Medulla oblongata (tissue), 1 donor: ENCODE data around the gene SEC24C.
"Not testable (repeated sequence)": the region's sequence is repeated elsewhere in the genome, so short reads cannot be mapped to it uniquely, and the experiment has no call there.

Experiments
- DNase-seq: peaks from one replicate; pipeline ENCODE4 v3.0.0-alpha.2; 2015; ENCODE audit errors: extremely low spot score

SEC24C gene, protein sequence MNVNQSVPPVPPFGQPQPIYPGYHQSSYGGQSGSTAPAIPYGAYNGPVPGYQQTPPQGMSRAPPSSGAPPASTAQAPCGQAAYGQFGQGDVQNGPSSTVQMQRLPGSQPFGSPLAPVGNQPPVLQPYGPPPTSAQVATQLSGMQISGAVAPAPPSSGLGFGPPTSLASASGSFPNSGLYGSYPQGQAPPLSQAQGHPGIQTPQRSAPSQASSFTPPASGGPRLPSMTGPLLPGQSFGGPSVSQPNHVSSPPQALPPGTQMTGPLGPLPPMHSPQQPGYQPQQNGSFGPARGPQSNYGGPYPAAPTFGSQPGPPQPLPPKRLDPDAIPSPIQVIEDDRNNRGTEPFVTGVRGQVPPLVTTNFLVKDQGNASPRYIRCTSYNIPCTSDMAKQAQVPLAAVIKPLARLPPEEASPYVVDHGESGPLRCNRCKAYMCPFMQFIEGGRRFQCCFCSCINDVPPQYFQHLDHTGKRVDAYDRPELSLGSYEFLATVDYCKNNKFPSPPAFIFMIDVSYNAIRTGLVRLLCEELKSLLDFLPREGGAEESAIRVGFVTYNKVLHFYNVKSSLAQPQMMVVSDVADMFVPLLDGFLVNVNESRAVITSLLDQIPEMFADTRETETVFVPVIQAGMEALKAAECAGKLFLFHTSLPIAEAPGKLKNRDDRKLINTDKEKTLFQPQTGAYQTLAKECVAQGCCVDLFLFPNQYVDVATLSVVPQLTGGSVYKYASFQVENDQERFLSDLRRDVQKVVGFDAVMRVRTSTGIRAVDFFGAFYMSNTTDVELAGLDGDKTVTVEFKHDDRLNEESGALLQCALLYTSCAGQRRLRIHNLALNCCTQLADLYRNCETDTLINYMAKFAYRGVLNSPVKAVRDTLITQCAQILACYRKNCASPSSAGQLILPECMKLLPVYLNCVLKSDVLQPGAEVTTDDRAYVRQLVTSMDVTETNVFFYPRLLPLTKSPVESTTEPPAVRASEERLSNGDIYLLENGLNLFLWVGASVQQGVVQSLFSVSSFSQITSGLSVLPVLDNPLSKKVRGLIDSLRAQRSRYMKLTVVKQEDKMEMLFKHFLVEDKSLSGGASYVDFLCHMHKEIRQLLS

DNA sequence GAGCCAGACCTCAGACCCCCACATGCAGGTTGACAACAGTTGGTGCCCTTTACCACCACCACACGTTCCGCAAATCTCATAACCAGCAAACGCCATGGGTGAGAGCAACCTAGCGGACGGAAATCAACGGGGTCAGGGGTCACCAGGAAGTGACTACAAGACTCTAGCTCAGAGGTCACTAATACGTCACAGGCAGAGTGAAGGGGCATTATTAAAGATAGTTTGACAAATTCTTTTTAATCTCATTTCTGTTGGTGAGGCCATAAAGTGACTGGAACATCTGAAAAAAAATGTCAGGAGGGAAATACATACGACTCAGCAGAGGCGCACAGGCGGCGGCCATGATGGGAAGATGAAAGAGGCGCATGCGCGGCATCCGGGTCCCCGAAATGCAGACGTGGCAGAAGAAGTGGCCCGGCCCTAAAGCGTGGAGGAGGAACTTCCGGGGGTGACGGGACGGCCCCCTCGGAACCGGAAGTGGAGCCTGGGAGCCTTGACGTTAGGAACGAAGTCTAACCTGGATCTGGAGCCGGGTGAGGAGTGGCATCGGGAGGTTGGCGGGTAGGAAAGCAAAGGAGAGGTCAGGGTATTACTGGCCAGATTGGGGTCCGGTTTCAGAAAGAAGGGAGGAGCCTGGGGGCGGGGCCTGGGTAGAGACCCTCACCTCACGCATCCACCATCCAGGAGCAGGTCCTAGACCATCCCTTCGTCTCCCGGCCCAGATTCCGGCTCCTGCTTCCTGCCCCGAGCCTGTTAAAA is at the start of gene SEC24C:
Gene SEC24C, plus strand, starts transcription at position 468 of the 759 bp plus-strand sequence. CDS start 2,461 bp downstream, outside the sequence.
- peak; percentile 98 for DNase-seq

DNA sequence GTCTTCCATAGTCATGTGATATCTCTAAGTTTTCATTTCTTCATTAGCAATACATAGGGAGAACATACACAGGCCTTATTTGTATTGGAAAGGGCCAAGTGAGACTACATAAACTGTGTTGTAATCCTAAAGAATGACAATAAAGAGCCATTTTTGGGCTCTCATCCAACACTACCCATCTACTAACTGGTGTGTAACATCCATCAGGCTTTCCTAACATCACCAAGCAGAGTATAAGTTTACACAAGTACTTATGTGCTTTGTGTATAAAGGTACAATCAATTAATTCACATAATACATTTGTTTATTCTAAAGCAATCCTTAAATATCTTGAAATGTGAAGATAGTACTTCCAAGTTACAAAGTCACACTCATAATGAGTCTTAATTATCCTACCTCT is 48.9 kb upstream of the SEC24C start:
- DNase-seq: not testable (repeated sequence)

DNA sequence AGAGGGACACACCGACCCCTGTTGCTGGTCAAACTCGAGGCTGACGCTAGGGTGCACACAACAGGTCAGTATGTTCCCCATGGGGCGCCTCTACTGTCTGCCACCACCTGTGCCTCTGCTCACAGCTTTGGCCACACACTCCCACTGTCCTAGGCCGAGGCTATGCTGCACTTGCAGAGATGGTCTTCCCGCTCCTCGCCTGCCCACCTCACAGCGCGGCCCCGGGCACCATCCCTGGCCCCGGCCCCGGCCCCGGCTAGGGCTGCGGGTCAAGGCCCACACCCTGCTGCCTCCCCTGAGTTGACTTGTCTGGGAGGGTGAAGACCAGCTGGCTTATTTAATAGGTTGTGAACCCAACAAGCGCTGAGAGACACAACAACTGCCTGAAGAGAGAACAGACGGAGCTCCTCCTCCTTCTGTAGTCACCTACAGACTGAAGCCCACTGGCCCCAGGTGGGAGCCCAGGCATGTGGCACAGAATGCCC is 46.5 kb upstream of the SEC24C start, which contains the start of gene AGAP5:
Gene AGAP5, minus strand, starts transcription at position 435 of the 485 bp plus-strand sequence. Its CDS starts 354 bp downstream, at position 81.
- DNase-seq: not testable (repeated sequence)

DNA sequence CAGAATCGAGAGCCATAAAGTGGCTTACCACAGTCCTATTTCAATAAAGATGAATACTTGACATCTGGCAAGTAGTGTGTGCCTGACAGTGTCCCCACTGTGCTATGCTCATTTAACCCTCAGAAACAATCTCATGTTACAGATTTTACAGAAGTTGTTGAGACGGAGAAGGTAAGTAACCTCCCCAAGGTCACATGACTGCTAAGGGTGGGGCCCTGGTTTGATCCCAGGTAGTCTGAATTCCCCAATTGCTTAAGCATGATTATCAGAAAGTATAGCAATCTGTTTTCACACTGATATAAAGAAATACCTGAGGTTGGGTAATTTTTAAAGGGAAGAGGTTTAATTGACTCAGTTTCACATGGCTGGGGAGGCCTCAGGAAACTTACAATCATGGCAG is 45.4 kb upstream of the SEC24C start:
- DNase-seq: not testable (repeated sequence)

DNA sequence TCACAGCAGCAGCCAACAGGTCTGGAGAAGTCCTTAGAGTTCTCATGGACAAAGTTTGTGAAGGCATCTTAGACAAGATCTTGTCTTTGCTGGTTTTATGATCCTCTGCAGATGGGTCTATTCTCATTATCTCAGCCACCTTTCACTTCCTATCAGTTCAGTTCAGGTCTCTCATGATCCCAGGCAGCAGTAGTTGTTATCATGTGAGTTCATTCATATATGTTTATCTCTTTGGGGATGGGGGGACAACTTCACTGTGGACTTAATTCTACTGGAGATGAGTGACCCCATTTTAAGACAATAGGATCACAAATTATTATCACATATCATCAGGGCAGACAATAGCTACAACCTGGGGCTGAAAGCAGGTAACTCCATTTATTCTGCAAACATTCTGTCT is 40.2 kb upstream of the SEC24C start:
- DNase-seq: not testable (repeated sequence)

DNA sequence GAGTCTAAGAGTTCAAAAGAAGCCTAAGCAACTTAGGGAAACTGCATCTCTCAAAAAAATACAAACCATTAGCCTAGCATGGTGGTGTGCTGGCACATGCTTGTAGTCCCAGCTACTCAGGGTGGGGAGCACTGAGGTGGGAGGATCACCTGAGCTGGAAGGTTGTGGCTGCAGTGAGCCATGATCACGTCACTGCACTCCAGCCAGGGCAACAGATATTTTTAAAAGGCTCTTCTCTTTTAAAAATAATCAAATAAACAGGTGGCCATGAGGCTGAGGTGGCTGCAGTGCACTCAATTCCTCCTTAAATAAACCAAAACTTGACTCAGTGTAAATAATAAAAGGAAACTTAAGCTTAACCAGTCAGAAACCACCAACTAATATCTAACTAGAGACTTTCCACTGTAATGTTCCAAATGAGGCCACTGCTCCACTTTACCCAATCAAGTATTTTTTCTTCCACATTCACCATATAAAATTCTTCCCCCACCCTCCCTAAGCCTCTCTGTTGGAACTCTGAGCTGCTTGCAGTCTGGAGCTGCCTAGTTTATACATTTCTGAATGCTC is 38.6 kb upstream of the SEC24C start:
- DNase-seq: not testable (repeated sequence)

DNA sequence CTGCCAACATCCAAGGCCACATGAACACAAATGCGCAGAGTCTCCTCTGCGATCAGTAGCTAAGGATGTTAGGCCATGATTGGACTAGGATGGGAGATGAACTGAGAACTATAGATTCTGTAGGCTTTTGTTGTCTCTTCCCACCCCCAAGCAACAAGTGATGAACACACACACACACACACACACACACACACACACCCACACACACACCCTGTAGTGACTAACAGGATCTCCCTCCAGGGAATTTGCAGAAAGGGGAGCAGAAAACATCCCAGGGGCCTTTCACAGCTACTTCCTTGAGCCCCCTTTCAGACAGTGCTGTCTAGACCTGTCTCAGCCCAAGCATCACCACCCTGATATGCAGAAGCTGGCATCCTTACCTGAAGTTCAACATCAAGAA is 37.7 kb upstream of the SEC24C start:
- DNase-seq: not testable (repeated sequence)

DNA sequence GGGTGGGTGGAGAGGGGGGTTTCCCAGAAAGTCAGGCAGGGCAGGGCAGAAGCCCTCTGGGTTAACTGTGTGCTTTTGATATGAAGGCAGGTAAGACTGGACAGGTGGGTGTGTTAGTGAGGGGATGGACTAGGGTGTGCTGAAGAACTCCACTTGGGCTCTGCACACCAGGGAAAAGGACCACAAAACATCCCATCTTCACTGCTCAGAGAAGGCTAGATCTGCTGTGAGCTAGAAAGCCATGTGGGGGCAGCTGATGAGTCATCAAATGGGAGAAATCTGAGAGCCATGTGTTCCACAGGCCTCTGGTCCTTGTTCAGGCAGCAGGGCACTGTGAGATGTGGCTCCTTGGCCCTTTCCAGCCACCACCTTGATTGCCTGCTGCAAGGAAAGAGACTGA is 36.5 kb upstream of the SEC24C start:
- DNase-seq: not testable (repeated sequence)

DNA sequence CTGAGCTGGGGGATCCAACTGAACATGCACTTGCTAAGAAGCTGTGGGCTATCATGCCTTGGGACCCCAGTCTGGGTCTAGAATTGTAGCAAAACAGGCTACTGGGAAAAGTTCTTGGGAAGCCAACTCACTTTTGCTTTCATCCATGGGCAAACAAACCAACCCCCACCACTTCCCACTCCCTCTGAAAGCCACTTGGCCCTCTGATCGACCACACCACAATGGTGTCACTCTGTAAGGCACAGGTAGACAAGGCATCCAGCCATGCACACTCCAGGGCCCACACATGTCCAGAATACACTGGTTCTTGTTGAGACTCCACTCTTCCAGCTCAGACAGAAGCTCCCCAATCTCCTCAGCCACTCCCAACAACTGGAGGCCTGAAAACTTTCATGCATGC is 36.0 kb upstream of the SEC24C start:
- DNase-seq: not testable (repeated sequence)

DNA sequence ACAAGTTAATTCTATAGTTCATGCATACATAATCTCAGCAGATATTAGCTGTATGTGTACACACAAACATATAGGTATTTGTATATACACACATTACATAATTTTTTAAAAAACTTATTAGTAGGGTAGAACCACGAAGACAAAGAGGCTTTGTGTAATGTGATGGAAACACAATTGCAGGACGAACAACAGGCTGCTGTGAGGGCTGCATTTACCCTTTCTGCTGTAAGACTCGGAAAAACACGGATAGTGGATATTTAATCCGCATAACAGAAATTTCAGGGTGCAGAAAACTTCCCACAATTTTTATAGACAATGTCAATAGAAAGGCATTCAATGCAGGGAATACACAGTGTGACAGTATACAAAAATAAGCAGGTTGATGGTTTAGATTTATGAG is 32.5 kb upstream of the SEC24C start:
- DNase-seq: peak; percentile 52

DNA sequence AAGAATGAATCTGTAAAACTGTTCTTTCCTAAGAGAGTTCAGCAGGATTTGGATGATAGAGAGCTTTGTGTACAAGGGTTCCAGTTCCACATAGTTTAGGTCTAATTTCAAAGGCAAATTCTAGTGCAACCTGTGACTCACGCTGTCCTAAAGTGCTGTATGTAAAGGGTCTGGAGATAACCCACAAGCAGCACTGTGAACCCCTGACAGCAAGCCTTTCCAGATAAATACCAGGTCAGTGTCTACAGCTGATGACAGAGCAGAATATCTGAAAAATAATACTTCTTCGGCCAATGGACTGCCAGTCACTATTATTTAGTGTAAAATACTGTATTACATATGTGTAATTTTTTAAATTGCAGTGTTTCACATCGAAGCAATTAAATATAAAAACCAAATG is 30.3 kb upstream of the SEC24C start:
- DNase-seq: not testable (repeated sequence)

DNA sequence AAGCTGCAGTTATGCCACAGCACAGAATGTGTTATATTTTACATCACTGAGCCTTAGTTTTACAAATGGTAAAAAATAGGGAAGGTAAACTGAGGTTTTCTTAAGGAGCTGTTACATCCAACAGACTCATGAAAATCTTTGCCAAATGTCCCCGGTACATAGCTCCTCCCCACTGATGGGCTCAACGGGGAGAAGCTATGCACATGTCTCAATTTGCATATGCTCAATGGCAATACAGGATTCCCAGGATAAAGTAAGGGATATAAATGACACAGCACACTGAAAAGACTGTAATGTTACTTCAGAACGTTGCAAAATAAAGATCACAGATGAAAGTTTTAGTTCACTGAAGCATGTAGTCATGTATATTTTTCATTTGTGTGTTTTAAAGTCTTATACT is 29.7 kb upstream of the SEC24C start:
- DNase-seq: not testable (repeated sequence)

DNA sequence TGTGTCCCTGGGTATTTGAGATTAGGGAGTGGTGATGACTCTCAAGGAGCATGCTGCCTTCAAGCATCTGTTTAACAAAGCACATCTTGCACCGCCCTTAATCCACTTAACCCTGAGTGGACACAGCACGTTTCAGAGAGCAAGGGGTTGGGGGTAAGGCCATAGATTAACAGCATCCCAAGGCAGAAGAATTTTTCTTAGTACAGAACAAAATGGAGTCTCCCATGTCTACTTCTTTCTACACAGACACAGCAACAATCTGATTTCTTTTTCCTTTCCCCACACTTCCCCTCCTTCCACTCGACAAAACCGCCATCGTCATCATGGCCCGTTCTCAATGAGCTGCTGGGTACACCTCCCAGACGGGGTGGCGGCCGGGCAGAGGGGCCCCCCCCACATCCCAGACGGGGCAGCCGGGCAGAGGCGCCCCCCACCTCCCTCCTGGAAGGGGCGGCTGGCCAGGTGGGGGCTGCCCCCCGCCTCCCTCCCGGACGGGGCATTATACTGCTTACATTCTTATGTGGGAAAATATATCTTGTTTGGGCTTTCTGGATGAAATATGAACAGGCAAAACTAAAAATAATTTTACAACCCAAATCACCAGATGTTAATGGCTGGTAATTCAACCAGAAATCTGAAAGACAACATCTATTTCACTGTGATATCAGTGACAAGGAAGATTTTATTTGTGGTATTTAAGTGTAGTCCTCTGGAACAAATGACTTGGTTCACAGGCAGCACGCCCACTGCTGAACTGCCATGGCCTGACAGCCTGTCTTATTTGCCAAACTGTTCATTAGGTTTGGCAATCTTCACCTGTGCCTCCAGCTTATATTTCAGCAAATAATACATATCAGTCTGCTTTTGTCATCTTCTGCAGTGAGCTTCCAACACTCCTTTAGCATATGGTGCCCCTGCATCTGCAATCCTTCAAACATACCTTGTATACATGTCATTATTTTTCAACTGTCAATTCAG is 28.7 kb upstream of the SEC24C start:
- not testable (repeated sequence) for DNase-seq

DNA sequence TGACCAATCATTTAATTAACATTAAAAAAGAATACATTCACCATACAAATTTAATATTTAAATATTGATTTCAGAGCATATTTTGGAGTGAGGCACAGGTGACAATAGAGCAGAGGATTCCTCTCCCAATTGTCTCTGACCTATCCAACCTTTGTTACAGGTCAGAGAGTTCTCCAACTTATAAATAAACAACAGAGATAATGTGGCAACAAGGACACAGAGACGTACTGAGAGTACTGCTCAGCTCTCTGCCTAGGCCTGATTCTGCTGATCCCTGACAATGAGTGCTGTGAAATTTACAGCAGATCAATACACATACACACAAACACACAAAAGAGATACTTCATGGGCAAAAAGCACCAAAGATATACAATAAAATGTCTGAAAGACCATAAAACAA is 27.9 kb upstream of the SEC24C start:
- DNase-seq: no peak

DNA sequence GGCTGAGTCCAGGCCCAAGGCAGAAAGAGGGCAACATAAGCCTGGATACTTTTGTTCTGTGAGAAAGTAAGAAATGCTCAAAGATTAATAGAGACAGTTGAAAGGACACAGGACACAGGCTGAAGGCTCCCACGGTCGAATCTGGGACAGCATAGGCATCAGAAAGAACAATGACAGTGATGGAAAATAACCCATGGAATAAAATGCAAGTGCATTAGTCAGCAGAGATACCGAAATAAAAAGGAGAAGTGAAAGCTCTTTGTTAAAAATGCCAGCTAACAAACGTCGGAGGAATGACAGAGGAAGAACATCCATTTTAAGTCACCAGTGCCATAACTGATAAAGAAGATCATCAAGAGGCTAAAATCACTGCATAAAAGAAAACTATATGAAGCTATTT is 26.6 kb upstream of the SEC24C start:
- peak; percentile 81 for DNase-seq

DNA sequence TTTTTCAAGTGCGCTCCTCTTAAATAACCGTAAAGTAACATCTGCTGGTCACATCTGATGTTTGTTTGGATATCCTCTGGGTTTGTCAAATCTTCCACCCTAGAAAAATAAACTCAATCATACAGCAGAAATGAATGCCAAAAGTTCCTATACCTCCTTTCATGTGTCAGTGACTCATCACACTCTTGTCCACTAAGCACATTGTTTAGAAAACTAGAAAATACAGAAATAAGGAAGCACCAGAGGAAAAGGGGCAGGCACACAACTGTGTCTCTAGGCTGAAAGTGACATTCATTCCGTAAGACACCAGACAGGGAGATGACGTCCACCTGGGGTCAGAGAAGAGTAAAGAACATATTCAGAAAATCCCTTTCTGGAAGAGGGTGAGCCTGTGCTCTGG is 23.6 kb upstream of the SEC24C start:
- not testable (repeated sequence) for DNase-seq

DNA sequence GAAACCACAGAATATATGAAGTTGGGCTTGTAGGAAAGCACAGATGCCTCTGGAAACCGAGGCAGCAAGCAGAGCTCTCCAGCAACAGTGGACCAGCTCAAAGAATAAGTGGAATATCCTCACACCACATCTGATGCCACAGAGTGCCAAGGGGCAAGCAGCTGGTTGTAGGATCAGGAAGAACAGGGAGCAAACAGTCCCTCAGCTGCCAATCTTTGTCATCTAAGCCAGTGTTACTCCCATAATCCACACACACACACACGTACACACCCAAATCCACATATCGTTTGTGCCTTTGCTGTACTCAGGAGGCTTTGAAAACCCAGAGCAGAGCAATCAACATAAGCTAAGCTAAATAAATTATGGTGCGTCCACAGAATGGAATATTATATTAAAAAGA is 20.7 kb upstream of the SEC24C start:
- no peak for DNase-seq

DNA sequence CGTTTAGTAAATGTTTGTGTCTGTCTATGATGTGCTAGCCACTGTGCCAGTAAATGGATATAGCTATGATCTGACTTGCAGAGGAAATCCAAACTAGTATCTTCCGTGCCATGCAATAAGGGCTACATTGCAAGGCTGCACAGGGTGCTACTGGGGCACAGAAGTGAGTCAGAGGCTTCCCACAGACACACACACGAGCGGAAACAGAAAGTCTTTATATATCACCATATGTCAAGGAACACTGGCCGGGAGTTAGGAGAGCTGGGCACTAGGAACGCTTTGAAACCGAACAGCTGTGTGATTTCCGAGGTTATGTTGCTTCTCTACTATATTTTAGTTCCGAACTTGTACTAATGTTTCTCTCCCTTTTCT is 14.4 kb upstream of the SEC24C start:
- not testable (repeated sequence) for DNase-seq

DNA sequence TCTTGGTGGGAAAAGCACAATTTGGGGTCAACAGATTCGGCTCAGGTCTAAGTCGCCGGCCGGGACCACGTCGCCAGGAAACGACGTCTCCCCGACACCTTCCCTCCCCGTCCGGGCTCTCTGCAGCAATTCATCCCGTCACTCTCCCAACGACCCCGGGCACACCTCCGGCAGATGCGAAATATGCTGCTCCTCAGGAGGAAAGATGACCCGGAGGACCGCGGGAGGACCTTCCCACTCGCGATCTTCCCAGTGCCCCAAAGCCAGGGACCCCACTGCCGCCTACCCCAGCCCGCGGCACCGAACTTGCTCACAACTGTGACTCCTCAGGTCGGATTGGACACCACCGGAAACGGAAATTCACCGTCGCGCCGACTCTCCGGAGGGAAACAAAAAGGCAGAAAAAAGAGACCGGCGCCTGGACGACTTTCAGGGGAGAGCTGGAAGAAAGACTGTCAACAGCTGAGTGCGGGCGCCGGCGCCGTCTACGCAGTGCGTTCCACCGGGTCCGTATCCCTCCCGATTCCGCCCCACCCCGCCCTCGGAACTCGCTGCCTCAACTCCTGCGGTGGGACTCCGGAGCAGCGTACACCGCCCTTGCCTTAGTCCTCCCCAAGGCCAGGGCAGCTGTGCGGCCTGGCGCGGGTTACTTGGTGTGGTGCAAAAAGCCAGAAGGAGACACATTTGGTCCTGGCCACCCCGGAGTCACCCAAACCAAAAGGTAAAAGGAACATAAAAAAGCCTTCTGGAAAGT is 13.8 kb upstream of the SEC24C start:
- DNase-seq: peak; percentile 92
